Natural killer cell treated with Interleukin-12 subunit alpha and Interleukin-12 subunit beta and Interleukin-15 and Interleukin-18, amount 100 ng/mL, for 72 hours (primary cell): ENCODE measurements around the gene FA2H. TPM values are rescaled to one million over a fixed set of nuclear protein-coding genes. Genes with fewer than 3 reads are reported as not detected.

Experiments
- ATAC-seq, 2 donors: fragments of 150-1000 bp; cut with Tn5 transposase in 1 of 2; sonication (Bioruptor Pico), chemical (Tn5 transposase) in 1 of 2; 2 replicates each; pipeline ENCODE4 v1.10.0; 2021
- DNase-seq: peaks from one replicate; pipeline ENCODE4 v3.0.0; 2022; ENCODE audit warnings: low spot score
- H3K27ac Mint-ChIP-seq, 2 donors: 1 replicate in 1 of 2; 2 replicates in 1 of 2; pipeline ENCODE4 v1.8.0; 2022; ENCODE audit warnings: mixed read lengths in 2 of 2, mild to moderate bottlenecking in 1 of 2, moderate library complexity in 1 of 2
- H3K27me3 Mint-ChIP-seq, 2 donors: 1 replicate in 1 of 2; 2 replicates in 1 of 2; pipeline ENCODE4 v1.8.0; 2022; ENCODE audit warnings: mixed read lengths in 2 of 2
- H3K36me3 Mint-ChIP-seq: one replicate; pipeline ENCODE4 v1.8.0; 2022; ENCODE audit warnings: mixed read lengths
- H3K4me1 Mint-ChIP-seq, 2 donors: 1 replicate in 1 of 2; 2 replicates in 1 of 2; pipeline ENCODE4 v1.8.0; 2022; ENCODE audit warnings: low read depth in 2 of 2, mixed read lengths in 2 of 2, mild to moderate bottlenecking in 1 of 2
- H3K4me3 Mint-ChIP-seq: one replicate; pipeline ENCODE4 v1.8.0; 2022; ENCODE audit warnings: mixed read lengths
- H3K9me3 Mint-ChIP-seq: 2 replicates; pipeline ENCODE4 v1.8.0; 2022; ENCODE audit warnings: mixed read lengths
- total RNA-seq, 2 donors: library from RNA; stranded (reverse); gene quantifications; one replicate each; pipeline ENCODE4 v1.2.3, GENCODE V29; 2022

FA2H gene
- total RNA-seq, 2 donors from 2014 or later = not detected

DNA sequence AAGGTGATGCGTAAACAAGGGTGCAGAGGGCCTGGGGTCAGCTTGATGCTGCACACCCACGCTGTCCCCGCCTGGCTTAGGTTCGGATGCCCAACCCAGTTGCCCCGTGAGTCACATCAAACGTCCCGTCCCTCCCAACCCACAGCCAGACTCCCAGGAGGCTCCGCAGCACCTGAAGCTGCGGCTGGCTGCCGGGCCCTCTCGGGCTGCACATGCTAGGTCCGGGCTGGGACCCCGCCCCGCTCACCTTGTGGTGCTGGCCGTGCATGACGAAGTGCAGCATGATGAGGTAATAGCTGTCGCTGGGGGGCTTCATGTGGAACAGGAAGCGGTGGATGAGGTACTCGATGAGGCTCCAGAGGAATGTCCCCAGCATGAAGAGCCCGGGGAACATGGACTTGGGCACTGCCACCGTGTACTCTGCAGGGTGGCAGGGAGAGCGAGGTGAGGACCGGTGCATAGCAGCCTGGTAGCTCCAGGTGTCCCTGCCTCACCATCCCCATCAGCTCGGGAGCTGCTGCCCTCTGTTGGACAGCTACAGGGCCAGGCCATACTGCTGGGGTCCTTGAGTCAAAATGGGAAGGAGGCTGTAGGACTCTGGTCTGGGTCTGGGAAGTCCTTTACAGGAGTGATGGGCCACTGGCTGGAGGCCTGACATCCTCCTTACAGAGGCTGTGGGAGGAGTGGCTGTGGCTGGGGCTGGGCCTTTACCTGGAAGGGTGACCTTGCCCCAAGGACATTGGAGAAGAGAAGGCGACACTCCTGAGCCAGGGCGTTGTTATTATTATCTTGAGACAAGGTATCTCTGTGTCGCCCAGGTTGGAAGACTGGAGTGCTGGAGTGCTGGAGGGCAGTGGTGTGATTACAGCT lies 55.6 kb downstream of the FA2H start:
- peaks cover 0 to 5% of the 10 kb centered on the region in 2 donors for H3K4me1 Mint-ChIP-seq
- H3K36me3 Mint-ChIP-seq = no peaks in the 10 kb centered on the region
- no peak overlapping the region for H3K27ac Mint-ChIP-seq
- DNase-seq = no peak
- no peaks in the 10 kb centered on the region for H3K9me3 Mint-ChIP-seq
- H3K27me3 Mint-ChIP-seq = peaks cover 8% of the 10 kb centered on the region in 2 donors
- peak in 1 of 2 donors; percentile 22 for ATAC-seq
- H3K4me3 Mint-ChIP-seq = no peak overlapping the region

DNA sequence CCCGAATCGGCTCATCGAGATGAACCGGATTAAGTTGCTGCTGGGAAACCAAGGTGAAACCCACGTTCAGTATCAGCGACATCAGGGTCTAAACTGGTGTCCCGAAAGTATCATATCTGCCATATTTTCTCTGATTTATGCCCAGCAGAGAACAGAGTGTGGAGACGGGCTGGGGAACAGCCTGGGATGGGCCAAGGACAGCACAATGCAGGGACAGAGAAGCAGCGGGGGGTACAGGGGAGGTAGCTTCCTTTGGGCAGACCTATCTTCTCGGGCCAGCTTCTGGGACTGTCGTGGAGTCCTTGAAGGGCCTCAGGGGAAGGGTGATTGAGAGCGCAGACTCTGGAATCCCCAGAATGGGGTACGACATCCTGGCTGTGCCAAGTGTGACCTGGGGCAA lies 56.5 kb downstream of the FA2H start:
- peaks cover 0 to 2% of the 10 kb centered on the region in 2 donors for H3K4me1 Mint-ChIP-seq
- H3K9me3 Mint-ChIP-seq = no peaks in the 10 kb centered on the region

DNA sequence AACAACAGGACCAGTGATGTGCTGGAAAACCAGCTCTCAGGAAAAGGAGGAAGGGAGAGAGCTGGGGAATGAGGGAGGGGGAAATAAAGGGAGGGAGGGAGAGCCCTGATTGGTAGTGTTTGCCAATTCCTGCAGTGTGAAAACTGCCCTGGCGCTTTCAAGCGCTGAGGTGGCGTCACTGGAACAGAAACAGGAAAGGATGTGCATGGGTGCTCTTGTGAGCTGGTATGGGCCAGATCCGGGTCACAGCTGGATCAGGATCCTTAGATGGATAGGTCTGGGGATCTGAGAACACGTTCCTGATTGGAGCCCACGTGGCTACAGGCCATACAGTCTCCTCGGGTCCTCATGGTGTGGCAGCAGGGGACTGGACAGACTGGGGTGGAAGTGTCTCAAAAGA lies 57.3 kb downstream of the FA2H start:
- no peak overlapping the region for H3K4me3 Mint-ChIP-seq
- H3K9me3 Mint-ChIP-seq = no peaks in the 10 kb centered on the region
- DNase-seq (no peak), ATAC-seq (no peak)
- peaks cover 0 to 4% of the 10 kb centered on the region in 2 donors for H3K27me3 Mint-ChIP-seq
- H3K36me3 Mint-ChIP-seq = no peaks in the 10 kb centered on the region
- H3K27ac Mint-ChIP-seq = no peak overlapping the region
- peaks cover 0 to 2% of the 10 kb centered on the region in 2 donors for H3K4me1 Mint-ChIP-seq

More for the DNA sequence above, 56.5 kb downstream of the FA2H start:
- Mint-ChIP-seq H3K27me3 (peaks cover 4 to 5% of the 10 kb centered on the region in 2 donors), H3K36me3 (no peaks in the 10 kb centered on the region), H3K27ac (no peak overlapping the region), H3K4me3 (no peak overlapping the region)
- ATAC-seq (no peak), DNase-seq (no peak)

DNA sequence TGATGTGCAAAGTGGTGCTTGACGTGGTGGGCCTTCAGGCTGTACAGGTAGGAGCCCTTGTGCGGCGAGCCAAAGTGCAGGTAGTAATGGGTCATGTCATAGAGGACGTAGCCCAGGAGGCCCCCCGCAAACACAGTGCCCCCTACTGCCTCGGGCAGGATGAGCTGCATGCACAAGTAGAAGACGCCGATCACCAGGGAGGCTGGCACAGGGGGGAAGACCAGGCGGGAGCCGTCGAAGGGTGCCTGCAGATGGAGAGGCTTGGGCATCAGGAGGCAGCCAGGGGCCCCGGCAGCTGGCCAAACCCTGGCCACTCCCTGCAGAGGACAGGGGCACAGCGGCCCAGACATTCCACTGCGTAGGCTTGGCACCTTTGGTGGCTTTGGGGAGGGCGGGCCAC lies 58.3 kb downstream of the FA2H start:
- H3K9me3 Mint-ChIP-seq = no peaks in the 10 kb centered on the region
- peaks cover 0 to 4% of the 10 kb centered on the region in 2 donors for H3K27me3 Mint-ChIP-seq
- no peak overlapping the region for H3K4me3 Mint-ChIP-seq
- no peak overlapping the region for H3K27ac Mint-ChIP-seq
- H3K4me1 Mint-ChIP-seq = peaks cover 0 to 2% of the 10 kb centered on the region in 2 donors
- ATAC-seq (no peak), DNase-seq (no peak)
- H3K36me3 Mint-ChIP-seq = no peaks in the 10 kb centered on the region

DNA sequence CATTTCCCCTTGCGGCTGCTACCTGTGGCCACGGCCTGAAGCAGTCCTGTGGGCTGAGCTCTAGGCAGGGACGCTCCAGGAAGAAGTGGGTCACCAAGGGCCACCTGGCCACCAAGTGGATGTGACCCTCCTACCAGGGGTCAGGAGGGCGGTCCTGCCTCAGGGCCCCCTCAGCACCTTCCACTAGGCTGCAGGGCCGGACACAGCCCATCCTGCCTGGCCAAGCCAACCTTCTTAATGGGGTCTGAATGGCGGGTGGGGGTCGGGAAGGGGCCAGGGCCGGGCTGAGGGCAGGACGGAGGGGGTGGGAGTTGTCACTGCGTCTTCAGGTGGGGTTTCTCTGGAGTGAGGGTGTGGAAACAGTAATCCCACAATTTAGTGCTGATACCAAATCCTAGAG lies 60.7 kb downstream of the FA2H start:
- Mint-ChIP-seq H3K4me1 (peaks cover 5 to 7% of the 10 kb centered on the region in 2 donors), H3K4me3 (no peak overlapping the region), H3K27ac (no peak overlapping the region), H3K9me3 (no peaks in the 10 kb centered on the region), H3K36me3 (no peaks in the 10 kb centered on the region), H3K27me3 (peaks cover 0 to 2% of the 10 kb centered on the region in 2 donors)
- DNase-seq (no peak), ATAC-seq (no peak)

DNA sequence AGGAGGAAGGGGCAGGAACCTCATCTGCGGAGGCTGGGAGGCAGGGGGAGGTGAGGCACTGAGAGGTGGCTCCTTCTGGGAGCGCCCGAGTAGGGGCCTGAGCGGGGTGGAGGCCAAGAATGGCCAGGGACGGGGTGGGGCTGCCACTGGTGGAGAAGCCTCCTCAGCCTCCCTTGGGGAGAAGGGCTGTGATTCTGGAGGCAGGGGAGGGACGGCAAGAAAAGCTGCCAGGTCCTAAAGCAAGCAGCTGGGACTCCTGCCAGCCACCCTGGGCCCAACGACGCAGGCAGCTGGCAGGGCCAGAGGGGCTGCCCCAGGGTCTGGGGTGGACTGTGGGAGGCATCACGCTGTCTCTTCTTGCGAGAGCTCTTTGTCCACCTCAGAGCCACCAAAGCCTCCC lies 61.3 kb downstream of the FA2H start:
- ATAC-seq (peak; percentile 11 to 29), DNase-seq (no peak)
- no peak overlapping the region for H3K27ac Mint-ChIP-seq
- H3K4me1 Mint-ChIP-seq = peaks cover 5 to 7% of the 10 kb centered on the region in 2 donors
- H3K4me3 Mint-ChIP-seq = no peak overlapping the region
- peaks cover 0 to 2% of the 10 kb centered on the region in 2 donors for H3K27me3 Mint-ChIP-seq
- no peaks in the 10 kb centered on the region for H3K36me3 Mint-ChIP-seq
- H3K9me3 Mint-ChIP-seq = no peaks in the 10 kb centered on the region

DNA sequence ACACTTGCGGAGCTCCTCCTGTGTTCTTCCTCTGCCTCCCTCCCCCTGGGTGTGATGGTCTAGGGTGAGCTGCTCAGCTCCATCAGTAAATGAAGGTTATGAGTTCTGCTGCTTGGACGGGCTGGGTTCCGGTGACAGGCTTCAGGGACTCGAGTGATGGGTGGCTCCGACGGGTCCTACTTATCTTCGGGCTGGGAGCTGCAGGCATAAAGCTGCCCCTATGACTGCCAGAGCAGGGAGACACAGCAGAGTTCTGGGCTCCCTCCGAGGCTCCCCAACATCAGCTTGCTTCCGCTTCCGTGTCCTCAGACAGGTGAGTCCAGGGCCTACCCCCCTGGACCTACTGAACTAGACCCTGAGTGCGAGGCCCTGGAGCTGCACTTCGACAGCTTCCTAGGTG lies 62.7 kb downstream of the FA2H start:
- Mint-ChIP-seq H3K9me3 (no peaks in the 10 kb centered on the region), H3K4me1 (peaks cover 5 to 7% of the 10 kb centered on the region in 2 donors)

DNA sequence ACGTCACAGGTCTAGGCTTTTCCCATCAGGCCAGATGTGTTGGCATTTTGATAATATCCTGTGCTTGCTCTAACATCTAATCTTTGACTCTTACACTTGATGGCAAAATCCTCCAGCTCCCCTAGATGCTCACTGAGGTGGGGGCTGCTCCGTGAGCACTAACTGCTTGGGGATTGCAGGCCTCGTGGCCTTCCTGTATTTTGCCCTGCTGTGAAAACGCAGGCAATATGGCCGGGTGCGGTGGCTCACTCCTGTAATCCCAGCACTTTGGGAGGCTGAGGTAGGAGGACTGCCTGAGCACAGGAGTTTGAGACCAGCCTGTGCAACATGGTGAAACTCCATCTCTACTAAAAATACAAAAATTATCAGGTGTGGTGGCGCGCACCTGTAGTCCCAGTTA lies 64.2 kb downstream of the FA2H start:
- peaks cover 5 to 7% of the 10 kb centered on the region in 2 donors for H3K4me1 Mint-ChIP-seq
- ATAC-seq (no peak), DNase-seq (no peak)
- H3K27me3 Mint-ChIP-seq = no peaks in the 10 kb centered on the region
- no peak overlapping the region for H3K27ac Mint-ChIP-seq
- no peaks in the 10 kb centered on the region for H3K36me3 Mint-ChIP-seq
- H3K4me3 Mint-ChIP-seq = no peak overlapping the region
- H3K9me3 Mint-ChIP-seq = no peaks in the 10 kb centered on the region

More for the DNA sequence above, 62.7 kb downstream of the FA2H start:
- Mint-ChIP-seq H3K36me3 (no peaks in the 10 kb centered on the region), H3K4me3 (no peak overlapping the region), H3K27me3 (peaks cover 0 to under 1% of the 10 kb centered on the region in 2 donors), H3K27ac (no peak overlapping the region)
- DNase-seq = no peak
- no peak for ATAC-seq

DNA sequence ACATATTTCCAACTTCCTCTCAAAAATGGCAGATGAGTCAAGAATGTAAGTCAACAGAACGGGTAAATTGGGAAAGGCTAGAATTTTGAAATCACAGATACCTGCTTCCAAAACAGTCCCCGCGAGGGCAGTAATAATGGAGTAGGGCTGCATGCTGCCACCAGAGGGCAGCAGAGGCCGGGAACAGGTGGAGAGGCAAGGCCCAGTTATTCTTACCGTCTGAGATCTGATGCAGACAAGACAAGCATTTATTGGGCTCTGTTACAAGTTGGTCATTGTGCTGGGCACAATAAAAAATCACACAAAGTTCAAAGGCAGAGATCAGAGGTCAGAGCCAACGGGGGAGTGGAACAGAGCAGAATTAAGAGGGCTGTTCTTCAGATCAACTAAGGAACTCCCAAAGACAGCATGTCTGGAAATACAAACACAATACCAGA lies 65.2 kb downstream of the FA2H start:
- DNase-seq (peak; percentile 77), ATAC-seq (peak; percentile 89 to 90)
- H3K27ac Mint-ChIP-seq = peak overlapping the region in 1 of 2 donors; percentile 3
- no peaks in the 10 kb centered on the region for H3K36me3 Mint-ChIP-seq
- no peaks in the 10 kb centered on the region for H3K9me3 Mint-ChIP-seq
- H3K27me3 Mint-ChIP-seq = no peaks in the 10 kb centered on the region
- peaks cover 5 to 7% of the 10 kb centered on the region in 2 donors for H3K4me1 Mint-ChIP-seq
- H3K4me3 Mint-ChIP-seq = no peak overlapping the region

DNA sequence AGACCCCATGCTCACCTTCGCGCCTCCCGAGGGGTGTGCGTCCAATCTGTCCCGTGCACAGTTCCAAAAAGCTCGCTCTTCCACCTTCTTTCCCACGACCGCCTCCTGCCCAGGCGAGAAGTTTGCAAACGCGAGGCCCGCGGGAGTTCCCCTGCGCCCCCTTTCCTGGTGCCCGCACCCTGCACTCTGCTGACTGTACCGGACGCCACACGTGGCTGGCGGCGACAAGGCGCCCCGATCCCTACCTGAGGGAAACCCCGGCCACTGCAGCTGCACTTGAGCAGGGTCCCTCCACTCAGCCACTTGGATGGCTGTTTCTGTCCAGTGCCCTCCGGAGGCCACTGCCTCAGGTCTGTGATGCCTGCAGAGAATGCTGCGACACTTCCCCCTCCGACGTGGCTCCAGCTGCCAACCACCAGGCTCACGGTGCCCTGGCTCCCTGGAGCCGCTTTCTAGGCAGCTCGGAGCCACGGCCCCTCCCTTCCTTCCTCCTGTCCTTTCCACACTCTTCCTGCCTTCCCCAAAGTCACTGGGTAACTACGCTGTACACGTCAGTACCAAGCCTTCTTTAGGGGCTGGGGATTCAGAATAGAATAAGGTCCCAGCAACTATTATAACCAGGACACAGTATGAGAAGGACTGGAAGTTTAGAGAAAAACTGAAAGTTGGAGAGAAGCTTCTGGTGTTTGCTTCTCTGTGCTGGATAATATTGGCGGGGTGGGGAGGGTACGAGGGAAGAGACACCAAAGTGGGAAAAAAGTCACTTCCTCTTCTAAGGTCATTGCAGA lies 74.0 kb downstream of the FA2H start, which contains the start of gene MLKL:
TSS of gene MLKL (minus strand) at position 425 of the 788 bp plus-strand sequence. CDS start 5,105 bp downstream, outside the sequence.
- H3K27me3 Mint-ChIP-seq = no peaks in the 10 kb centered on the region
- H3K9me3 Mint-ChIP-seq = no peaks in the 10 kb centered on the region
- H3K36me3 Mint-ChIP-seq = no peaks in the 10 kb centered on the region
- H3K4me1 Mint-ChIP-seq = peaks cover 40 to 57% of the 10 kb centered on the region in 2 donors
- ATAC-seq (peak; percentile 86), DNase-seq (peak; percentile 75)
- peak within 1 kb of the TSS; percentile 97 for H3K4me3 Mint-ChIP-seq
- H3K27ac Mint-ChIP-seq = peak within 1 kb of the TSS; percentile 97 to 100

DNA sequence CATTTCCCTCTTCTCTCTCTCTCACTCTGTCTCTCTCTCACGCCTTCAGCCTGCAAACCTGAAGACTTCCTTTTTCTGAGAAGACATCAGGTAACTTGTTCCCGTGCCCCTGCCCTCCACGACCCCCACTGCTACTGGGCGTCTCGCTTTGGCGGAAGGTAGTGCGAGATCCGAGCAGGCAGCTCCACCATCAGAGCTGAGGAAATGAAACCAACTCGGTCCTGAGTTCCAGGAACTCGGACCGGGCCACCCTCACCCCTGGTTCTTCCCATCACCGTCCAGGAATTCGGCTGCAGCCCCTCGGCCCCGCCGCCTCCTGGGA lies 74.5 kb downstream of the FA2H start:
- peaks cover 4% of the 10 kb centered on the region for H3K36me3 Mint-ChIP-seq
- H3K4me3 Mint-ChIP-seq = peak overlapping the region; percentile 97
- no peaks in the 10 kb centered on the region for H3K27me3 Mint-ChIP-seq
- no peaks in the 10 kb centered on the region for H3K9me3 Mint-ChIP-seq
- DNase-seq (no peak), ATAC-seq (peak in 1 of 2 donors; percentile 43)
- H3K4me1 Mint-ChIP-seq = peaks cover 43 to 63% of the 10 kb centered on the region in 2 donors
- H3K27ac Mint-ChIP-seq = peak overlapping the region; percentile 97 to 100

DNA sequence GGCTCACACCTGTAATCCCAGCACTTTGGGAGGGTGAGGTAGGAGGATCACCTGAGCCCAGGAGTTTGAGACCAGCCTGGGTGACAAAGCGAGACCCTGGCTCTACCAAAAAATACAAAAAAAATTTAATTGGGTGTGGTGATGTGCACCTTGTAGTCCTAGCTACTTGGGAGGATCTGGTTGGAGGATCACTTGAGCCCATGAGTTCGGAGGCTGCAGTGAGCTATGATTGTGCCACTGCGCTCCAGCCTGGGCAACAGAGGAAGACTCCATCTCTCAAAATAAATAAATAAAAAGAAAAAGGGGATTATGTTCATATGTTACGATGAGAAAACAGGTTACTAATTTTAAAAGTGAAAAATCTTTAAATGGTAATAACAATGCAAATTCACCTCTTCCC lies 75.0 kb downstream of the FA2H start:
- Mint-ChIP-seq H3K36me3 (peaks cover 4% of the 10 kb centered on the region), H3K27ac (peak overlapping the region; percentile 97 to 100), H3K27me3 (no peaks in the 10 kb centered on the region), H3K9me3 (no peaks in the 10 kb centered on the region), H3K4me1 (peaks cover 43 to 63% of the 10 kb centered on the region in 2 donors), H3K4me3 (peak overlapping the region; percentile 97)
- DNase-seq (no peak), ATAC-seq (no peak)

DNA sequence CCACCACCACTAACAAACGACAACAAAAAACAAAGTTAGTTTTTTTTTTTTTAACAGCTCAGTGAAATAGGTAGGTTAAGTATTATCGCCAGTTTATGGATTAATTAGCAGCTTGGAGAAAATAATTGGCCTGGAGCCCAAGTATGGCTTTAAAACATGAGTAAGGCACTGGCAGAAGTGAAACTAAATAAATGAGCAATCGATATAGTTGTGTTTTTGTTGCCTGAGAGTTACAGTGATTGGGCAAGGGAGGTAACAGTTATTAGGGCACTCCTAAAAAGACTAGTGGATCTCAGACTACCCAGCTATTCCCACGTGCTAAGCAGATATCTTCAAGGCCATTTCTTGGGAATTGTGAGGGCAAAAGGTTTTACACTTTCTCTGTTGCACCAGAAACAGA lies 76.4 kb downstream of the FA2H start:
- H3K27me3 Mint-ChIP-seq = no peaks in the 10 kb centered on the region
- ATAC-seq = no peak
- no peak for DNase-seq
- H3K4me3 Mint-ChIP-seq = peak overlapping the region; percentile 97
- H3K9me3 Mint-ChIP-seq = no peaks in the 10 kb centered on the region
- peak overlapping the region; percentile 97 to 100 for H3K27ac Mint-ChIP-seq
- peaks cover 4% of the 10 kb centered on the region for H3K36me3 Mint-ChIP-seq
- peaks cover 43 to 63% of the 10 kb centered on the region in 2 donors for H3K4me1 Mint-ChIP-seq
